NB4 (cell line): ENCODE measurements around the gene CMTM3.

Experiments used
- MYC ChIP-seq: IDR thresholded peaks from 2 replicates; pipeline ENCODE4 v1.6.1; 2011; ENCODE audit warnings: low read depth, low read length
- POLR2A ChIP-seq: IDR thresholded peaks from 2 replicates; pipeline ENCODE4 v1.6.1; 2011; ENCODE audit warnings: mild to moderate bottlenecking; ENCODE audit not compliant: insufficient read length; ENCODE audit errors: extremely low read depth
- TF ChIP-seq, protein P1 (sequence below): IDR thresholded peaks from one replicate; pipeline ENCODE4 v1.5.1; 2012; ENCODE audit warnings: low read depth, low read length

DNA sequence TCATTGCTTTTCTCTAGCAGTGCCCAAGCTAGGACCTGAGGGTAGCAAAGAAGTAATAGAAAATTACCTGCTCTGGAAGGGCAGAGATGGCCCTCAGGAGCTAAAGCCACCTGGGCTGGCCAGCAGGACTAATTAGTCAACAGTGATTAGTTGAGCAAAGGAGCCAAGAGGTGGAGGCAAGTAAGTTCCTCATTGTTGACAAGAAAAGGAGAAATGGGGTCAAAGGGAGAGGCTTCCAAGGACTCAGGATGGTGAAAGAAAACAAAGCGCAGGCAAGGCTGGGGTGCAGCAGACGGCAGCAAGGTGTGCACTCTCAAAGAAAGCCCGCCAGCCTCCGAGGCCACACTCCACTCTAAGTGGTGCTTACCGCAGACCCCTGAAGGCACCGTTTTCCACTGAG lies 47.5 kb downstream of the CMTM3 start:
- TF ChIP-seq, protein P1, sequence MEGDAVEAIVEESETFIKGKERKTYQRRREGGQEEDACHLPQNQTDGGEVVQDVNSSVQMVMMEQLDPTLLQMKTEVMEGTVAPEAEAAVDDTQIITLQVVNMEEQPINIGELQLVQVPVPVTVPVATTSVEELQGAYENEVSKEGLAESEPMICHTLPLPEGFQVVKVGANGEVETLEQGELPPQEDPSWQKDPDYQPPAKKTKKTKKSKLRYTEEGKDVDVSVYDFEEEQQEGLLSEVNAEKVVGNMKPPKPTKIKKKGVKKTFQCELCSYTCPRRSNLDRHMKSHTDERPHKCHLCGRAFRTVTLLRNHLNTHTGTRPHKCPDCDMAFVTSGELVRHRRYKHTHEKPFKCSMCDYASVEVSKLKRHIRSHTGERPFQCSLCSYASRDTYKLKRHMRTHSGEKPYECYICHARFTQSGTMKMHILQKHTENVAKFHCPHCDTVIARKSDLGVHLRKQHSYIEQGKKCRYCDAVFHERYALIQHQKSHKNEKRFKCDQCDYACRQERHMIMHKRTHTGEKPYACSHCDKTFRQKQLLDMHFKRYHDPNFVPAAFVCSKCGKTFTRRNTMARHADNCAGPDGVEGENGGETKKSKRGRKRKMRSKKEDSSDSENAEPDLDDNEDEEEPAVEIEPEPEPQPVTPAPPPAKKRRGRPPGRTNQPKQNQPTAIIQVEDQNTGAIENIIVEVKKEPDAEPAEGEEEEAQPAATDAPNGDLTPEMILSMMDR = no peak
- TF ChIP-seq POLR2A (no peak), MYC (no peak)
